CD4-positive, alpha-beta T cell (primary cell): Measurements from ENCODE around the gene TUT1. TPM values are rescaled to one million over a fixed set of nuclear protein-coding genes. Genes with fewer than 3 reads are reported as not detected.
A peak's percentile ranks its signal among the peaks of the same experiment; 100 is the strongest.

Experiments
- ATAC-seq: fragments of 200-7000 bp; cut with Tn5 transposase; one replicate; pipeline ENCODE4 v1.10.0; 2022; ENCODE audit warnings: mild to moderate bottlenecking; ENCODE audit not compliant: poor library complexity
- CTCF ChIA-PET: fragments of 350-600 bp; sonication (Branson Sonifier 250); formaldehyde crosslinking; loops from one replicate; lab custom pipeline; 2021; ENCODE audit warnings: antibody characterized with exemption, inconsistent platforms; lab: Charles Lee
- POLR2A ChIA-PET: fragments of 350-600 bp; sonication (Branson Sonifier 250); formaldehyde crosslinking; loops from one replicate; lab custom pipeline; 2021; ENCODE audit warnings: antibody characterized with exemption, inconsistent platforms; lab: Charles Lee
- DNase-seq, 14 experiments: peaks; one replicate each; pipeline ENCODE4 v3.0.0-alpha.2; 2013 to 2020; ENCODE audit warnings: mixed read lengths in 2 of 14
- H3K27ac ChIP-seq, 2 donors: one replicate each; pipeline versions ENCODE4 v1.5.1 to v1.7.0; 2013; ENCODE audit warnings: low read length in 2 of 2, low read depth in 1 of 2, mild to moderate bottlenecking in 1 of 2
- H3K27me3 ChIP-seq, 2 experiments: 1 replicate in 1 of 2; 2 replicates in 1 of 2; pipeline versions ENCODE4 v1.6.1 to v1.7.0; 2013; ENCODE audit warnings: low read length in 2 of 2, control low read depth in 1 of 2, mild to moderate bottlenecking in 1 of 2, moderate library complexity in 1 of 2; ENCODE audit not compliant: insufficient read depth in 2 of 2, control insufficient read depth in 1 of 2
- H3K36me3 ChIP-seq: one replicate; pipeline ENCODE4 v1.6.1; 2013; ENCODE audit warnings: low read length, control low read depth; ENCODE audit not compliant: insufficient read depth
- H3K4me1 ChIP-seq: one replicate; pipeline ENCODE4 v1.6.1; 2013; ENCODE audit warnings: low read length, control low read depth; ENCODE audit not compliant: insufficient read depth
- H3K4me3 ChIP-seq: one replicate; pipeline ENCODE4 v1.5.1; 2013; ENCODE audit warnings: mild to moderate bottlenecking, low read length, moderate library complexity
- H3K9me3 ChIP-seq, 2 experiments: 1 replicate in 1 of 2; 2 replicates in 1 of 2; pipeline versions ENCODE4 v1.6.1 to v1.7.0; 2013; ENCODE audit warnings: low read length in 2 of 2, mild to moderate bottlenecking in 2 of 2, control low read depth in 1 of 2, moderate library complexity in 1 of 2; ENCODE audit not compliant: control insufficient read depth in 1 of 2, insufficient read depth in 1 of 2
- H3K27ac Mint-ChIP-seq: one replicate; pipeline ENCODE4 v1.8.0; 2020; ENCODE audit warnings: mixed read lengths
- H3K27me3 Mint-ChIP-seq: one replicate; pipeline ENCODE4 v1.8.0; 2021; ENCODE audit warnings: mixed read lengths
- H3K36me3 Mint-ChIP-seq: one replicate; pipeline ENCODE4 v1.8.0; 2021; ENCODE audit warnings: low read depth, mixed read lengths
- H3K4me1 Mint-ChIP-seq: one replicate; pipeline ENCODE4 v1.8.0; 2021; ENCODE audit warnings: low read depth, mixed read lengths
- H3K4me3 Mint-ChIP-seq: one replicate; pipeline ENCODE4 v1.8.0; 2020; ENCODE audit warnings: mild to moderate bottlenecking, mixed read lengths
- H3K9me3 Mint-ChIP-seq: one replicate; pipeline ENCODE4 v1.8.0; 2020; ENCODE audit warnings: mixed read lengths
- CTCF ChIP-seq: fragments of 200-600 bp; IDR thresholded peaks from one replicate; pipeline ENCODE4 v1.8.0; 2022; ENCODE audit warnings: antibody characterized with exemption, mild to moderate bottlenecking
- intact Hi-C, 2 experiments: fragments of 100-400 bp; cut with DNase I in 1 of 2; cut with micrococcal nuclease in 1 of 2; formaldehyde crosslinking; loops; one replicate each; pipeline versions ENCODE4 v1.15.1 to v1.9.0; 2023 to 2025; cut with DNase I, micrococcal nuclease
- total RNA-seq, 174 experiments: library from RNA in 2 of 174; stranded (reverse) in 2 of 174; gene quantifications; one replicate each; pipeline ENCODE4 v1.2.3 and lab custom pipeline; 2021 to 2026

The TUT1 gene
- total RNA-seq, 2 experiments from 2014 or later: 25.5 to 26.2 TPM

- Mint-ChIP-seq H3K4me3 (peak overlapping the region; percentile 93), H3K9me3 (no peaks in the 10 kb centered on the region), H3K27ac (peak overlapping the region; percentile 89), H3K27me3 (no peaks in the 10 kb centered on the region), H3K36me3 (peaks cover 84% of the 10 kb centered on the region), H3K4me1 (peaks cover 48% of the 10 kb centered on the region)
- no peak for TF ChIP-seq CTCF
- POLR2A ChIA-PET: interaction anchor here (1.0 to 5.8 kb wide), 9 partner anchors 17 to 265 kb away, joined by 4 to 127 read pairs (median 18); partner anchors contain the start of genes C11orf98, CSKMT, GANAB and INTS5
- Histone ChIP-seq H3K9me3 (no peaks in the 10 kb centered on the region), H3K36me3 (peaks cover 60% of the 10 kb centered on the region), H3K27me3 (no peaks in the 10 kb centered on the region), H3K4me1 (peaks cover 41% of the 10 kb centered on the region), H3K4me3 (peak overlapping the region; percentile 82), H3K27ac (peak overlapping the region in 1 of 2 donors; percentile 68)
- CTCF ChIA-PET: interaction anchor here (2.9 to 3.0 kb wide), 2 partner anchors 16 to 151 kb away, joined by 10 to 14 read pairs; partner anchors contain the start of gene TUT1
- no peak for ATAC-seq
- no peak for DNase-seq
- intact Hi-C loops: loop anchor here in 1 of 2 experiments (2.0 kb wide), 1 partner anchor 16 kb away; the partner anchor contains the start of gene TUT1
These were observed 16.2 kb downstream of the TUT1 start for GRCh38 chr11:62575156-62575555.

GRCh38 chr11:62574363-62575071 lies 16.8 kb downstream of the TUT1 start:
- no peaks in the 10 kb centered on the region for H3K27me3 ChIP-seq
- Mint-ChIP-seq H3K27me3 (no peaks in the 10 kb centered on the region), H3K9me3 (no peaks in the 10 kb centered on the region), H3K4me3 (peak overlapping the region; percentile 93), H3K27ac (peak overlapping the region; percentile 89), H3K4me1 (peaks cover 53% of the 10 kb centered on the region), H3K36me3 (peaks cover 91% of the 10 kb centered on the region)
- peaks cover 62% of the 10 kb centered on the region for H3K36me3 ChIP-seq
- intact Hi-C loops: loop anchor here (1.0 to 2.0 kb wide), 2 partner anchors 16 to 17 kb away; partner anchors contain the start of gene TUT1 (in 2 of the 2)
- H3K9me3 ChIP-seq: no peaks in the 10 kb centered on the region
- H3K4me1 ChIP-seq: peaks cover 48% of the 10 kb centered on the region
- peak overlapping the region; percentile 82 for H3K4me3 ChIP-seq
- CTCF ChIA-PET: interaction anchor here (1.3 to 3.0 kb wide), 6 partner anchors 14 to 213 kb away, joined by 3 to 14 read pairs (median 10); partner anchors contain the start of genes TMEM179B and TUT1
- peak overlapping the region; percentile 59 to 68 for H3K27ac ChIP-seq
- no peak for TF ChIP-seq CTCF
- ATAC-seq (peak; percentile 7), DNase-seq (peak in 3 of 14 experiments; percentile 24 to 46 (median 41))
- POLR2A ChIA-PET: interaction anchor here (0.6 to 5.8 kb wide), 50 partner anchors 9 to 1743 kb away, joined by 3 to 127 read pairs (median 5); partner anchors contain the start of genes AHNAK, B3GAT3, C11orf98 and CSKMT

- Mint-ChIP-seq H3K36me3 (peaks cover 89% of the 10 kb centered on the region), H3K9me3 (no peaks in the 10 kb centered on the region), H3K27me3 (no peaks in the 10 kb centered on the region), H3K4me1 (peaks cover 55% of the 10 kb centered on the region), H3K27ac (peak within 1 kb of the TSS; percentile 89), H3K4me3 (peak within 1 kb of the TSS; percentile 93)
- no peaks in the 10 kb centered on the region for H3K27me3 ChIP-seq
- H3K9me3 ChIP-seq: no peaks in the 10 kb centered on the region
- peak within 1 kb of the TSS; percentile 82 for H3K4me3 ChIP-seq
- TF ChIP-seq CTCF: no peak
- POLR2A ChIA-PET: interaction anchor here (0.6 to 5.8 kb wide), 49 partner anchors 9 to 1744 kb away, joined by 3 to 127 read pairs (median 5); partner anchors contain the start of genes AHNAK, B3GAT3, C11orf98 and CSKMT
- intact Hi-C loops: loop anchor here (1.0 to 2.0 kb wide), 3 partner anchors 17 to 22 kb away; partner anchors contain the start of gene TUT1 (in 2 of the 2)
- CTCF ChIA-PET: interaction anchor here (1.3 to 3.0 kb wide), 7 partner anchors 13 to 214 kb away, joined by 3 to 14 read pairs (median 9); partner anchors contain the start of genes MTA2, TMEM179B and TUT1
- H3K27ac ChIP-seq: peak within 1 kb of the TSS; percentile 76 to 83
- peaks cover 62% of the 10 kb centered on the region for H3K36me3 ChIP-seq
- ATAC-seq (peak; percentile 94), DNase-seq (peak; percentile 95 to 100 (median 97))
- peaks cover 48% of the 10 kb centered on the region for H3K4me1 ChIP-seq
These were observed 17.5 kb downstream of the TUT1 start, which contains the start of gene EEF1G for GRCh38 chr11:62573592-62574362. TSS of gene EEF1G (minus strand) at chr11:62573891. CDS start at chr11:62573842, 49 bp downstream.
